Heart left ventricle (tissue), 16 donors: ENCODE measurements around the gene DAB2IP. TPM values are rescaled to one million over a fixed set of nuclear protein-coding genes. Genes with fewer than 3 reads are reported as not detected.

ENCODE experiments used
- ATAC-seq, 4 donors: fragments of 200-7000 bp; cut with Tn5 transposase; one replicate each; pipeline ENCODE4 v1.9.1; 2020 to 2022; ENCODE audit warnings: moderate library complexity in 4 of 4, mild to moderate bottlenecking in 3 of 4, moderate number of reproducible peaks in 1 of 4
- DNase-seq, 5 donors: peaks; one replicate each; pipeline ENCODE4 v3.0.0-alpha.2; 2020
- H3K27ac ChIP-seq, 12 donors: fragments of 200-600 bp; sonication (generic) in 4 of 12; one replicate each; pipeline versions ENCODE4 v1.5.0 to v1.8.0; 2016 to 2022; ENCODE audit warnings: mild to moderate bottlenecking in 2 of 12
- H3K27me3 ChIP-seq, 9 donors: fragments of 200-600 bp; sonication (generic) in 2 of 9; one replicate each; pipeline versions ENCODE4 v1.5.1 to v1.8.0; 2016 to 2022; ENCODE audit warnings: mild to moderate bottlenecking in 3 of 9
- H3K36me3 ChIP-seq, 9 donors: fragments of 200-600 bp; sonication (generic) in 2 of 9; one replicate each; pipeline versions ENCODE4 v1.5.0 to v1.8.0; 2018 to 2022; ENCODE audit warnings: mild to moderate bottlenecking in 2 of 9
- H3K4me1 ChIP-seq, 12 donors: fragments of 200-600 bp; sonication (generic) in 4 of 12; one replicate each; pipeline versions ENCODE4 v1.5.0 to v1.8.0; 2016 to 2022; ENCODE audit warnings: mild to moderate bottlenecking in 3 of 12
- H3K4me3 ChIP-seq, 12 donors: fragments of 200-600 bp; sonication (generic) in 4 of 12; one replicate each; pipeline versions ENCODE4 v1.5.0 to v1.8.0; 2017 to 2022; ENCODE audit warnings: mild to moderate bottlenecking in 9 of 12, moderate library complexity in 4 of 12
- H3K9me3 ChIP-seq, 12 donors: fragments of 200-600 bp; sonication (generic) in 4 of 12; one replicate each; pipeline versions ENCODE4 v1.5.0 to v1.8.0; 2016 to 2022; ENCODE audit warnings: mild to moderate bottlenecking in 1 of 12
- CTCF ChIP-seq, 12 donors: fragments of 200-600 bp; sonication (generic) in 4 of 12; IDR thresholded peaks; one replicate each; pipeline versions ENCODE4 v1.5.0 to v1.8.0; 2018 to 2022; ENCODE audit warnings: antibody characterized with exemption in 12 of 12, mild to moderate bottlenecking in 5 of 12
- POLR2A ChIP-seq, 2 donors: fragments of 450-650 bp; IDR thresholded peaks; one replicate each; pipeline ENCODE4 v1.6.1; 2017; ENCODE audit warnings: antibody characterized with exemption in 2 of 2, mild to moderate bottlenecking in 2 of 2, moderate library complexity in 2 of 2
- WGBS, 4 donors: extraction: QIAGEN DNeasy Blood & Tissue Kit in 2 of 4; methylation state at CpG; one replicate each; pipeline versions ENCODE4 v1.1.5 to v1.1.7; 2013 to 2018; 5-methylcytosine and 5-hydroxymethylcytosine counted together
- intact Hi-C, 10 donors: fragments of 100-400 bp; cut with DNase I; formaldehyde crosslinking; loops; one replicate each; pipeline versions ENCODE4 v1.11.1 to v1.14.2; 2022
- polyA plus RNA-seq, 2 donors: library from polyadenylated mRNA; stranded (reverse); fragments of 200-250 nt; gene quantifications; one replicate each; pipeline ENCODE4 v1.2.3, GENCODE V29; 2013
- total RNA-seq, 9 donors: library from RNA; depleted of rRNA in 2 of 9; stranded (reverse); fragments of >200 nt in 2 of 9; fragmentation: NEBNext Ultra II Directional in 3 of 9; extraction: Animal tissue kit (Norgen Biotek cat#: 25700) in 3 of 9; gene quantifications; one replicate each; pipeline versions ENCODE4 v1.1.0 to v1.2.4, GENCODE V29; 2016 to 2023
- donor health status: ischemic (EF 13 %, LVEDD 7.1; RV severe dilation, severe dysfunction).
- donor health status: healthy with polysubstance abuse.
- donor health status: DM: no; HTN: yes; CAD: no.
- donor health status: DM: no; HTN: no; CAD: no.
- donor health status: ischemic (EF 25% LVEDD 6.9; RV normal size, moderate dysfunction).
- donor health status: ischemic (EF 25% LVEDD 5.7; RV mildly dilated, moderate dysfunction).
- donor health status: healthy.
- donor health status: DM: yes; HTN: yes; CAD: no.
- donor health status: ischemic (EF 35%, LVEDD 5.7; RV mildly dilated, moderate dysfunction).
- donor health status: nonischemic (EF 11% LVEDD 7.7; RV severe dilation, severe dysfunction).
- donor health status: DM: yes; HTN: yes; CAD: no.
- donor health status: PGD.
- donor health status: ischemic (EF 29% LVEDD 5.4; RV normal size, mild dysfunction).
- donor health status: nonischemic (EF 23%, LVEDD 6.1; RV moderate dilation, normal function).

Gene DAB2IP
- total and polyA plus RNA-seq, 11 donors = 30.9 to 103 (median 52.6) TPM

- peaks cover 7 to 81% (median 64%) of the 10 kb centered on the region in 12 donors for H3K4me1 ChIP-seq
- ATAC-seq (no peak), DNase-seq (peak in 1 of 5 donors; percentile 25)
- TF ChIP-seq POLR2A (IDR thresholded peaks at IDR 0.05) (no peak), CTCF (IDR thresholded peaks at IDR 0.05) (no peak)
- H3K36me3 ChIP-seq = no peaks in the 10 kb centered on the region
- intact Hi-C loops = no loop called here
- H3K4me3 ChIP-seq = no peak overlapping the region
- H3K9me3 ChIP-seq = no peaks in the 10 kb centered on the region
- peak overlapping the region in 11 of 12 donors; percentile 23 to 96 (median 82) for H3K27ac ChIP-seq
- peaks cover 0 to 25% (median 0%) of the 10 kb centered on the region in 9 donors for H3K27me3 ChIP-seq
- WGBS, 4 donors = 40 to 55% (median 52%) methylated on average over 3 to 9 of the region's 9 CpGs
Measured at GRCh38 chr9:121649476-121650216, 1.8 kb upstream of the DAB2IP start.

GRCh38 chr9:121650217-121651007 lies 1.0 kb upstream of the DAB2IP start:
- H3K4me1 ChIP-seq = peaks cover 7 to 81% (median 62%) of the 10 kb centered on the region in 12 donors
- TF ChIP-seq POLR2A (IDR thresholded peaks at IDR 0.05) = no peak
- no peak for TF ChIP-seq CTCF (IDR thresholded peaks at IDR 0.05)
- H3K36me3 ChIP-seq = no peaks in the 10 kb centered on the region
- peak overlapping the region in 10 of 12 donors; percentile 73 to 97 (median 88) for H3K27ac ChIP-seq
- WGBS, 4 donors = 14 to 23% (median 19%) methylated on average over 15 of the region's 15 CpGs
- intact Hi-C loops = no loop called here
- peak; percentile 23 to 39 (median 26) for ATAC-seq
- peak; percentile 63 to 80 (median 74) for DNase-seq
- H3K9me3 ChIP-seq = no peaks in the 10 kb centered on the region
- peaks cover 0 to 25% (median 0%) of the 10 kb centered on the region in 9 donors for H3K27me3 ChIP-seq
- H3K4me3 ChIP-seq = peak overlapping the region in 7 of 12 donors; percentile 61 to 92 (median 77)

GRCh38 chr9:121651008-121651294 lies 483 bp upstream of the DAB2IP start:
- Histone ChIP-seq H3K9me3 (no peaks in the 10 kb centered on the region), H3K27me3 (peaks cover 0 to 25% (median 0%) of the 10 kb centered on the region in 9 donors), H3K4me1 (peaks cover 4 to 80% (median 59%) of the 10 kb centered on the region in 12 donors), H3K36me3 (no peaks in the 10 kb centered on the region), H3K4me3 (peak overlapping the region; percentile 43 to 92 (median 74)), H3K27ac (peak overlapping the region; percentile 73 to 97 (median 88))
- WGBS, 4 donors = 17 to 33% (median 20%) methylated on average over 8 to 9 of the region's 9 CpGs
- intact Hi-C loops = no loop called here
- no peak for TF ChIP-seq CTCF (IDR thresholded peaks at IDR 0.05)
- TF ChIP-seq POLR2A (IDR thresholded peaks at IDR 0.05) = no peak
- no peak for ATAC-seq
- DNase-seq = no peak
